Measurements from ENCODE around the gene CRYGN.
A peak's percentile ranks its signal among the peaks of the same experiment; 100 is the strongest.

CRYGN gene

DNA sequence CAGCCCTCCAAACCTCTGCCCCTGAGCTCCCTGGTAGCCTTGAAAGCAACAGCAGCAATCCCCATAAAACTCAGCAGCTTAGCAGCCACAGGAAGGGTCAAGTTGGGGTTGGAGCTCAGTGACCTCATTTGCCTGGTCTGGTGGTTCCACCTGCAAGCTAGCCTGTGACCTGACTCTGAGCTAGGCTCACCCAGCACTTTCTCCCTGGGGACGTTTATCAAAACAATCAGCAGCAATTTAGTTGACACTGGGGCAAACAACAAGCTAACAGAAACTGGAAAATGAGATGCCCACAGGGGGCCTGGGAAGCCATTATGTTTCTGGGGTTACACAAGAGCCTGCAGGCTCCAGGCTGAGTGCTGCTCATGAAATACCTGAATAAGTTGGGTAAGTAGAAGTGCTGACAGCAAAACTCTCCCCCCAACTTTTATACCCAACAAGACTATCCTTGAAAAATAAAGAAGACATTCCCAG lies 22.4 kb upstream of the CRYGN start:
- no peak overlapping the region for H3K56ac ChIP-seq (ENCODE audit: low read length)
- H3K36me3 ChIP-seq (ENCODE audit: control insufficient read depth, insufficient read depth, low read length): peaks cover 5% of the 10 kb centered on the region
- peak; percentile 55 for DNase-seq
- no peaks in the 10 kb centered on the region for H3K27me3 ChIP-seq (ENCODE audit: insufficient read depth, low read length, poor library complexity)
- no peak overlapping the region for H3K4me3 ChIP-seq (ENCODE audit: low read length)
- H3K4me1 ChIP-seq (ENCODE audit: control insufficient read depth, low read depth, low read length): no peaks in the 10 kb centered on the region
- H3K4ac ChIP-seq (ENCODE audit: low read depth, low read length): no peak overlapping the region
- H2BK5ac ChIP-seq (ENCODE audit: low read length): no peak overlapping the region
- H4K8ac ChIP-seq (ENCODE audit: low read depth, low read length): no peak overlapping the region
- WGBS (ENCODE audit: extremely low coverage, insufficient coverage, low lambda C conversion rate): no CpG with 5 or more reads among the region's 1 CpG
- H4K5ac ChIP-seq (ENCODE audit: low read length): no peak overlapping the region
- peaks cover 2% of the 10 kb centered on the region for H3K79me1 ChIP-seq (ENCODE audit: low read length)
- no peak overlapping the region for H3K23ac ChIP-seq (ENCODE audit: low read length)
- H3K79me2 ChIP-seq (ENCODE audit: control insufficient read depth, insufficient read depth, low read length): no peaks in the 10 kb centered on the region
- H2AK5ac ChIP-seq (ENCODE audit: low read length): no peak overlapping the region
- H3K4me2 ChIP-seq (ENCODE audit: low read length): no peak overlapping the region
- no peak overlapping the region for H3K9ac ChIP-seq (ENCODE audit: low read length)
- no peak overlapping the region for H3K18ac ChIP-seq (ENCODE audit: low read length)
- no peak overlapping the region for H2BK120ac ChIP-seq (ENCODE audit: low read depth, low read length)
- H3K27ac ChIP-seq (ENCODE audit: low read depth, low read length): no peak overlapping the region
- no peak overlapping the region for H2BK15ac ChIP-seq (replicated peaks; ENCODE audit: low read depth)

GRCh38 chr7:151461942-151462230 lies 21.9 kb upstream of the CRYGN start:
- Histone ChIP-seq H3K36me3 (ENCODE audit: control insufficient read depth, insufficient read depth, low read length) (peaks cover 5% of the 10 kb centered on the region), H3K27ac (ENCODE audit: low read depth, low read length) (no peak overlapping the region), H3K4me2 (ENCODE audit: low read length) (no peak overlapping the region), H3K4ac (ENCODE audit: low read depth, low read length) (no peak overlapping the region), H3K18ac (ENCODE audit: low read length) (no peak overlapping the region), H2BK5ac (ENCODE audit: low read length) (no peak overlapping the region), H3K27me3 (ENCODE audit: insufficient read depth, low read length, poor library complexity) (no peaks in the 10 kb centered on the region), H3K79me2 (ENCODE audit: control insufficient read depth, insufficient read depth, low read length) (no peaks in the 10 kb centered on the region), H3K4me1 (ENCODE audit: control insufficient read depth, low read depth, low read length) (no peaks in the 10 kb centered on the region), H3K9ac (ENCODE audit: low read length) (no peak overlapping the region), H2BK120ac (ENCODE audit: low read depth, low read length) (no peak overlapping the region), H3K4me3 (ENCODE audit: low read length) (no peak overlapping the region), H2AK5ac (ENCODE audit: low read length) (no peak overlapping the region), H3K79me1 (ENCODE audit: low read length) (peaks cover 2% of the 10 kb centered on the region), H4K5ac (ENCODE audit: low read length) (no peak overlapping the region), H4K8ac (ENCODE audit: low read depth, low read length) (no peak overlapping the region), H3K23ac (ENCODE audit: low read length) (no peak overlapping the region), H2BK15ac (replicated peaks; ENCODE audit: low read depth) (no peak overlapping the region), H3K56ac (ENCODE audit: low read length) (no peak overlapping the region)
- no CpG with 5 or more reads among the region's 4 CpGs for whole genome bisulfite sequencing (ENCODE audit: extremely low coverage, insufficient coverage, low lambda C conversion rate)
- DNase-seq: no peak

GRCh38 chr7:151461096-151461941 lies 21.4 kb upstream of the CRYGN start:
- H2BK120ac ChIP-seq (ENCODE audit: low read depth, low read length): no peak overlapping the region
- no peak overlapping the region for H3K9ac ChIP-seq (ENCODE audit: low read length)
- no peak overlapping the region for H2BK15ac ChIP-seq (replicated peaks; ENCODE audit: low read depth)
- no peak overlapping the region for H3K4me2 ChIP-seq (ENCODE audit: low read length)
- no peaks in the 10 kb centered on the region for H3K79me2 ChIP-seq (ENCODE audit: control insufficient read depth, insufficient read depth, low read length)
- peaks cover 5% of the 10 kb centered on the region for H3K36me3 ChIP-seq (ENCODE audit: control insufficient read depth, insufficient read depth, low read length)
- no peaks in the 10 kb centered on the region for H3K4me1 ChIP-seq (ENCODE audit: control insufficient read depth, low read depth, low read length)
- H3K27ac ChIP-seq (ENCODE audit: low read depth, low read length): no peak overlapping the region
- no peak overlapping the region for H3K4me3 ChIP-seq (ENCODE audit: low read length)
- no peak overlapping the region for H3K4ac ChIP-seq (ENCODE audit: low read depth, low read length)
- H4K5ac ChIP-seq (ENCODE audit: low read length): no peak overlapping the region
- no peak overlapping the region for H3K18ac ChIP-seq (ENCODE audit: low read length)
- no peak overlapping the region for H2BK5ac ChIP-seq (ENCODE audit: low read length)
- H3K27me3 ChIP-seq (ENCODE audit: insufficient read depth, low read length, poor library complexity): no peaks in the 10 kb centered on the region
- H3K79me1 ChIP-seq (ENCODE audit: low read length): peaks cover 2% of the 10 kb centered on the region
- no peak overlapping the region for H2AK5ac ChIP-seq (ENCODE audit: low read length)
- no peak for DNase-seq
- no peak overlapping the region for H4K8ac ChIP-seq (ENCODE audit: low read depth, low read length)
- no peak overlapping the region for H3K56ac ChIP-seq (ENCODE audit: low read length)
- WGBS (ENCODE audit: extremely low coverage, insufficient coverage, low lambda C conversion rate): no CpG with 5 or more reads among the region's 6 CpGs
- H3K23ac ChIP-seq (ENCODE audit: low read length): no peak overlapping the region

DNA sequence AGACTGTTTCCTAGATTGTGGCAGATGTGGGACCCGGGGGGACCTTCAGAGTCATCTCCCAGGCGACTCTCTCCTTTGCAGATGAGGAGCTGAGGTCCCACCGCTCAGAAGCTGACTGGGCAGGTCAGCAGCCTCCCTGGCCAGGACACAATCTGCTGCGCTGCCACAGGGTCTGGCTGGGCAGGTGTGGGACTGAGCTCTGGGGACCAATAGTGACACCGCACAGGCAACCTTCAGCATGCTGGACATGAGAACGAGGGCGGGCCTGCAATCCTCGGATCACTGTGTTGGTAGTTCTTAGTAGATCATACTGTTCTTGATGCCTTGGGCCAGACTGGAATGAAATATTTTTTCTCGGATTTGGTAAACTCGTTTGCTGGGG lies 20.5 kb upstream of the CRYGN start:
- Histone ChIP-seq H3K79me2 (ENCODE audit: control insufficient read depth, insufficient read depth, low read length) (no peaks in the 10 kb centered on the region), H3K4me3 (ENCODE audit: low read length) (no peak overlapping the region), H3K56ac (ENCODE audit: low read length) (peak overlapping the region; percentile 19), H2AK5ac (ENCODE audit: low read length) (peak overlapping the region; percentile 24), H4K5ac (ENCODE audit: low read length) (no peak overlapping the region), H3K79me1 (ENCODE audit: low read length) (peaks cover 2% of the 10 kb centered on the region), H2BK15ac (replicated peaks; ENCODE audit: low read depth) (no peak overlapping the region), H2BK5ac (ENCODE audit: low read length) (no peak overlapping the region), H3K4me2 (ENCODE audit: low read length) (no peak overlapping the region), H3K18ac (ENCODE audit: low read length) (no peak overlapping the region), H3K27ac (ENCODE audit: low read depth, low read length) (no peak overlapping the region), H3K36me3 (ENCODE audit: control insufficient read depth, insufficient read depth, low read length) (peaks cover 2% of the 10 kb centered on the region), H3K23ac (ENCODE audit: low read length) (no peak overlapping the region), H3K4ac (ENCODE audit: low read depth, low read length) (no peak overlapping the region), H4K8ac (ENCODE audit: low read depth, low read length) (no peak overlapping the region), H3K9ac (ENCODE audit: low read length) (peak overlapping the region; percentile 19), H3K27me3 (ENCODE audit: insufficient read depth, low read length, poor library complexity) (no peaks in the 10 kb centered on the region), H3K4me1 (ENCODE audit: control insufficient read depth, low read depth, low read length) (no peaks in the 10 kb centered on the region), H2BK120ac (ENCODE audit: low read depth, low read length) (no peak overlapping the region)
- DNase-seq: no peak
- WGBS (ENCODE audit: extremely low coverage, insufficient coverage, low lambda C conversion rate): no CpG with 5 or more reads among the region's 10 CpGs

DNA sequence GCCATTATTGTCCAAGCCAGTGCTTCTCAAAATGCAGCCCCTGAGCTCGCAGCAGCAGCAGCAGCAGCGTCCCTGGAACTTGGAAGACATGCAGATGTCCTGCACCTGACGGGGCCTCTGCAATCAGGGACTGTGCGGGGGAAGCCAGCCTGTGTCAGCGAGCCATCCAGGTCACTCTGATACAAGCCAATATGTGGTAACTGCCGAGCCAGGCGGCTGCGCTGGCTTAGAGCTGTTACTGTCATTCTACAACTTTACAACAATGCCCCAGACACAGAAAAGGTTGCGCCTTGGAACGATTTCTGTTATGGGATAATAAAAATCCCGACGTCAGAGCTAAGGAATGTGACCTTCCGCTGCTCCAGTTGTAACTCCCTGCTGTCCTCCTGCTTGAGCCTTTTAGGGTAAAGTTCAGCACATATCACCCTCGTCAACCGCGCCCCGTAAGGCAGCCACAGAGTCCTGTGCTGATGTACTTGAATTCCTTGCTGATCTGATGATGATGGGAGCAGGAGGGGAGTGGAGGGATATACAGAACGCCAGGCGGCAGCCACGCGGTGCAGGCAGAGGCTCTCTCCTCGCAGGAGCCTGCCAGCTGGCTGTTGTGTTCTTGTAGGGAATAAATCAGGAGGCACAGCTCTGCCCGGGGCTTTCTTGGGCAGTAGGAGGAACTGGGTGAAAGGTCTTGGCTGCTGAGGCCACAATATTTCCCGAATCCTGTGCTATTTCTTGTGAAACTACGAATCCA lies 20.0 kb upstream of the CRYGN start:
- H3K18ac ChIP-seq (ENCODE audit: low read length): no peak overlapping the region
- no peaks in the 10 kb centered on the region for H3K79me2 ChIP-seq (ENCODE audit: control insufficient read depth, insufficient read depth, low read length)
- H3K4me2 ChIP-seq (ENCODE audit: low read length): no peak overlapping the region
- no peak overlapping the region for H3K27ac ChIP-seq (ENCODE audit: low read depth, low read length)
- no peak overlapping the region for H3K9ac ChIP-seq (ENCODE audit: low read length)
- H2AK5ac ChIP-seq (ENCODE audit: low read length): no peak overlapping the region
- H2BK5ac ChIP-seq (ENCODE audit: low read length): no peak overlapping the region
- H3K4ac ChIP-seq (ENCODE audit: low read depth, low read length): no peak overlapping the region
- H3K27me3 ChIP-seq (ENCODE audit: insufficient read depth, low read length, poor library complexity): no peaks in the 10 kb centered on the region
- H4K8ac ChIP-seq (ENCODE audit: low read depth, low read length): no peak overlapping the region
- no peak overlapping the region for H2BK120ac ChIP-seq (ENCODE audit: low read depth, low read length)
- peak overlapping the region; percentile 37 for H3K56ac ChIP-seq (ENCODE audit: low read length)
- peaks cover 2% of the 10 kb centered on the region for H3K36me3 ChIP-seq (ENCODE audit: control insufficient read depth, insufficient read depth, low read length)
- no peak overlapping the region for H3K4me3 ChIP-seq (ENCODE audit: low read length)
- WGBS (ENCODE audit: extremely low coverage, insufficient coverage, low lambda C conversion rate): no CpG with 5 or more reads among the region's 25 CpGs
- H4K5ac ChIP-seq (ENCODE audit: low read length): no peak overlapping the region
- no peak overlapping the region for H2BK15ac ChIP-seq (replicated peaks; ENCODE audit: low read depth)
- H3K79me1 ChIP-seq (ENCODE audit: low read length): peaks cover 2% of the 10 kb centered on the region
- H3K4me1 ChIP-seq (ENCODE audit: control insufficient read depth, low read depth, low read length): no peaks in the 10 kb centered on the region
- peak; percentile 84 for DNase-seq
- no peak overlapping the region for H3K23ac ChIP-seq (ENCODE audit: low read length)
